OCI-LY3 (cell line): ENCODE data around the gene MAP3K6.

Experiments used
- EZH2phosphoT487 ChIP-seq: fragments of 200-600 bp; shearing (Covaris generic); IDR thresholded peaks from 2 replicates; pipeline ENCODE4 v1.6.1; 2018; ENCODE audit warnings: antibody characterized with exemption, mixed run types, low read depth
- TF ChIP-seq, protein P1 (sequence below): fragments of 200-600, 300-600 bp; sonication (generic); IDR thresholded peaks from 2 replicates; pipeline ENCODE4 v1.5.1; 2014; ENCODE audit warnings: antibody characterized with exemption, low read length, low read depth

DNA sequence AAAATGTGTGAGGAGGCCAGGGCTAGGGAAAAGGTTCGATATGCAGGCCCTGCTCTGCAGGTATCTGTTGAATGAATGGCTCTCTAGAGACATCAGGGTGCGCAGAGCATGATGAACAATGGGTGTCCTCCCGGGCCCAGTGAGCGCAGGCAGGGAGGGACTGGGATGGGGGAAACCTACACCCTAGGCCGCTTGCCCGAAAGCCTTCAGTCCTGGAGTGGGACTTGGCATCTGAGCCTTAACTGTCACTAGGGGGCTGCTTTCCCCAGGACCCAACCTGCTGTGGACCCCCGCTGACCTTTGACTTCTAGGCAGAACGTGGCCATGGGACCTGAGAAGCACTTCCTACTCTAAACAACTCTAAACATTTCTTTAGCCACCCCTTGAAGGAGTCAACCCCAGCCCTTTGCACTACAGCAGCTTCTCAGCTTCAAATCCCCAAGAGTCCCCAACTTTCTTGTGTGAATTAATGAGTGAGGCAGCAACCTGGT is 444 bp upstream of the MAP3K6 start:
- TF ChIP-seq, protein P1, sequence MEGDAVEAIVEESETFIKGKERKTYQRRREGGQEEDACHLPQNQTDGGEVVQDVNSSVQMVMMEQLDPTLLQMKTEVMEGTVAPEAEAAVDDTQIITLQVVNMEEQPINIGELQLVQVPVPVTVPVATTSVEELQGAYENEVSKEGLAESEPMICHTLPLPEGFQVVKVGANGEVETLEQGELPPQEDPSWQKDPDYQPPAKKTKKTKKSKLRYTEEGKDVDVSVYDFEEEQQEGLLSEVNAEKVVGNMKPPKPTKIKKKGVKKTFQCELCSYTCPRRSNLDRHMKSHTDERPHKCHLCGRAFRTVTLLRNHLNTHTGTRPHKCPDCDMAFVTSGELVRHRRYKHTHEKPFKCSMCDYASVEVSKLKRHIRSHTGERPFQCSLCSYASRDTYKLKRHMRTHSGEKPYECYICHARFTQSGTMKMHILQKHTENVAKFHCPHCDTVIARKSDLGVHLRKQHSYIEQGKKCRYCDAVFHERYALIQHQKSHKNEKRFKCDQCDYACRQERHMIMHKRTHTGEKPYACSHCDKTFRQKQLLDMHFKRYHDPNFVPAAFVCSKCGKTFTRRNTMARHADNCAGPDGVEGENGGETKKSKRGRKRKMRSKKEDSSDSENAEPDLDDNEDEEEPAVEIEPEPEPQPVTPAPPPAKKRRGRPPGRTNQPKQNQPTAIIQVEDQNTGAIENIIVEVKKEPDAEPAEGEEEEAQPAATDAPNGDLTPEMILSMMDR, result no peak
- no peak for TF ChIP-seq EZH2phosphoT487
